Progenitor cell of endocrine pancreas (in vitro differentiated cells): Measurements from ENCODE around the gene STARD13. TPM values are rescaled to one million over a fixed set of nuclear protein-coding genes. Genes with fewer than 3 reads are reported as not detected.

ENCODE experiments used
- DNase-seq: peaks from one replicate; pipeline ENCODE4 v3.0.0; 2021; ENCODE audit warnings: low spot score; ENCODE audit not compliant: unreplicated experiment
- H3K27ac Mint-ChIP-seq: 2 replicates; pipeline ENCODE4 v1.8.0; 2021; ENCODE audit warnings: mild to moderate bottlenecking, moderate library complexity, mixed read lengths
- H3K27me3 Mint-ChIP-seq: 2 replicates; pipeline ENCODE4 v1.8.0; 2021; ENCODE audit warnings: mixed read lengths
- H3K36me3 Mint-ChIP-seq: 2 replicates; pipeline ENCODE4 v1.8.0; 2022; ENCODE audit warnings: mixed read lengths; ENCODE audit not compliant: insufficient read depth
- H3K4me1 Mint-ChIP-seq: 2 replicates; pipeline ENCODE4 v1.8.0; 2021; ENCODE audit warnings: low read depth, mixed read lengths
- H3K4me3 Mint-ChIP-seq: 2 replicates; pipeline ENCODE4 v1.8.0; 2021; ENCODE audit warnings: low read depth, mild to moderate bottlenecking, moderate library complexity, mixed read lengths
- H3K9me3 Mint-ChIP-seq: 2 replicates; pipeline ENCODE4 v1.8.0; 2021; ENCODE audit warnings: low read depth, mixed read lengths
- CTCF ChIP-seq: fragments of 200-600 bp; sonication (generic); IDR thresholded peaks from one replicate; pipeline ENCODE4 v1.5.0; 2021; ENCODE audit warnings: antibody characterized with exemption, mild to moderate bottlenecking; ENCODE audit not compliant: unreplicated experiment
- total RNA-seq: library from RNA; stranded (reverse); gene quantifications from 2 replicates; pipeline ENCODE4 v1.2.1, GENCODE V29; 2021

STARD13 gene
- total RNA-seq, 1 donor from 2014 or later: 11.7 TPM

GRCh38 chr13:33199289-33199850 lies 86.2 kb downstream of the STARD13 start:
- H3K4me1 Mint-ChIP-seq: peaks cover 37% of the 10 kb centered on the region
- no peak for TF ChIP-seq CTCF
- H3K27me3 Mint-ChIP-seq: no peaks in the 10 kb centered on the region
- H3K27ac Mint-ChIP-seq: no peak overlapping the region
- no peak for DNase-seq
- no peak overlapping the region for H3K4me3 Mint-ChIP-seq
- H3K36me3 Mint-ChIP-seq: peaks cover 1% of the 10 kb centered on the region
- peaks cover 4% of the 10 kb centered on the region for H3K9me3 Mint-ChIP-seq

GRCh38 chr13:33197541-33197971 lies 88.0 kb downstream of the STARD13 start:
- H3K27ac Mint-ChIP-seq: no peak overlapping the region
- peaks cover 2% of the 10 kb centered on the region for H3K9me3 Mint-ChIP-seq
- no peak for TF ChIP-seq CTCF
- DNase-seq: no peak
- no peaks in the 10 kb centered on the region for H3K27me3 Mint-ChIP-seq
- peaks cover 39% of the 10 kb centered on the region for H3K4me1 Mint-ChIP-seq
- H3K4me3 Mint-ChIP-seq: no peak overlapping the region
- peaks cover 1% of the 10 kb centered on the region for H3K36me3 Mint-ChIP-seq

GRCh38 chr13:33196767-33197166 lies 88.8 kb downstream of the STARD13 start:
- TF ChIP-seq CTCF: no peak
- peaks cover 32% of the 10 kb centered on the region for H3K4me1 Mint-ChIP-seq
- H3K27me3 Mint-ChIP-seq: no peaks in the 10 kb centered on the region
- H3K36me3 Mint-ChIP-seq: no peaks in the 10 kb centered on the region
- no peak overlapping the region for H3K27ac Mint-ChIP-seq
- H3K9me3 Mint-ChIP-seq: no peaks in the 10 kb centered on the region
- H3K4me3 Mint-ChIP-seq: no peak overlapping the region
- no peak for DNase-seq

GRCh38 chr13:33195693-33196464 lies 89.7 kb downstream of the STARD13 start:
- Mint-ChIP-seq H3K9me3 (no peaks in the 10 kb centered on the region), H3K27me3 (no peaks in the 10 kb centered on the region), H3K27ac (peak overlapping the region; percentile 49), H3K36me3 (no peaks in the 10 kb centered on the region), H3K4me3 (no peak overlapping the region), H3K4me1 (peaks cover 31% of the 10 kb centered on the region)
- no peak for DNase-seq
- TF ChIP-seq CTCF: no peak

GRCh38 chr13:33194820-33195692 lies 90.5 kb downstream of the STARD13 start:
- no peaks in the 10 kb centered on the region for H3K27me3 Mint-ChIP-seq
- no peaks in the 10 kb centered on the region for H3K36me3 Mint-ChIP-seq
- TF ChIP-seq CTCF: no peak
- H3K4me1 Mint-ChIP-seq: peaks cover 31% of the 10 kb centered on the region
- H3K27ac Mint-ChIP-seq: peak overlapping the region; percentile 49
- no peak overlapping the region for H3K4me3 Mint-ChIP-seq
- no peaks in the 10 kb centered on the region for H3K9me3 Mint-ChIP-seq
- DNase-seq: no peak
